HG03025 (cell line): Measurements from ENCODE around the gene CTRB2.
"Not testable (repeated sequence)": the region's sequence is repeated elsewhere in the genome, so short reads cannot be mapped to it uniquely, and the experiment has no call there.

Experiments used
- ATAC-seq: cut with Tn5 transposase; IDR thresholded peaks from one replicate; pipeline ENCODE4 v1.9.1; 2021; ENCODE audit warnings: mild to moderate bottlenecking, moderate library complexity; ENCODE audit not compliant: unreplicated experiment, low FRiP score

The CTRB2 gene

GRCh38 chr16:75243667-75244224 lies 36.8 kb upstream of the CTRB2 start:
- no peak for ATAC-seq

- not testable (repeated sequence) for ATAC-seq
Observed at GRCh38 chr16:75242436-75243078, 35.6 kb upstream of the CTRB2 start.

- no peak for ATAC-seq
Observed at GRCh38 chr16:75241955-75242354, 35.0 kb upstream of the CTRB2 start.

GRCh38 chr16:75241412-75241811 lies 34.5 kb upstream of the CTRB2 start:
- ATAC-seq = no peak

- not testable (repeated sequence) for ATAC-seq
Observed at GRCh38 chr16:75240633-75241032, 33.7 kb upstream of the CTRB2 start.

- ATAC-seq = no peak
Observed at GRCh38 chr16:75239542-75240122, 32.7 kb upstream of the CTRB2 start.

GRCh38 chr16:75238853-75239541 lies 32.0 kb upstream of the CTRB2 start:
- no peak for ATAC-seq

GRCh38 chr16:75238132-75238852 lies 31.3 kb upstream of the CTRB2 start:
- no peak for ATAC-seq

GRCh38 chr16:75237398-75238131 lies 30.6 kb upstream of the CTRB2 start:
- no peak for ATAC-seq

GRCh38 chr16:75236736-75237397 lies 29.9 kb upstream of the CTRB2 start:
- no peak for ATAC-seq

GRCh38 chr16:75236232-75236631 lies 29.3 kb upstream of the CTRB2 start:
- ATAC-seq = no peak

GRCh38 chr16:75235721-75236193 lies 28.8 kb upstream of the CTRB2 start:
- ATAC-seq = no peak

- no peak for ATAC-seq
Observed at GRCh38 chr16:75234856-75235696, 28.1 kb upstream of the CTRB2 start.

- no peak for ATAC-seq
Observed at GRCh38 chr16:75233611-75233938, 26.6 kb upstream of the CTRB2 start.

GRCh38 chr16:75231570-75231969 lies 24.6 kb upstream of the CTRB2 start:
- no peak for ATAC-seq

GRCh38 chr16:75230471-75231110 lies 23.6 kb upstream of the CTRB2 start:
- no peak for ATAC-seq

GRCh38 chr16:75229172-75230031 lies 22.4 kb upstream of the CTRB2 start:
- no peak for ATAC-seq
